Mesodermal cell (in vitro differentiated cells): ENCODE data around the gene RELN.
"Not testable (repeated sequence)": the region's sequence is repeated elsewhere in the genome, so short reads cannot be mapped to it uniquely, and the experiment has no call there.

ENCODE experiments used
- H3K27ac ChIP-seq: 2 replicates; pipeline ENCODE4 v1.7.0; 2013; ENCODE audit warnings: mild to moderate bottlenecking, low read depth, low read length, moderate library complexity; ENCODE audit not compliant: severe bottlenecking
- H3K36me3 ChIP-seq: 2 replicates; pipeline ENCODE4 v1.7.1; 2013; ENCODE audit warnings: mild to moderate bottlenecking, low read length, moderate library complexity; ENCODE audit not compliant: control insufficient read depth, insufficient read depth
- H3K4me1 ChIP-seq: one replicate; pipeline ENCODE4 v1.7.1; 2013; ENCODE audit warnings: mild to moderate bottlenecking, low read length; ENCODE audit not compliant: insufficient read depth, control insufficient read depth, poor library complexity, severe bottlenecking
- H3K4me3 ChIP-seq: 2 replicates; pipeline ENCODE4 v1.7.0; 2013; ENCODE audit warnings: low read length, control low read depth, mild to moderate bottlenecking; ENCODE audit not compliant: insufficient read depth, poor library complexity, severe bottlenecking; ENCODE audit errors: extremely low read depth
- H3K9me3 ChIP-seq: 2 replicates; pipeline ENCODE4 v1.7.1; 2013; ENCODE audit warnings: mild to moderate bottlenecking, low read length, moderate library complexity; ENCODE audit not compliant: control insufficient read depth
- WGBS, 2 experiments: methylation state at CpG; one replicate each; pipeline ENCODE4 v1.1.5; 2013; ENCODE audit warnings: missing lambda C conversion rate in 2 of 2; ENCODE audit not compliant: insufficient coverage in 2 of 2; 5-methylcytosine and 5-hydroxymethylcytosine counted together

The RELN gene

GRCh38 chr7:103793614-103794013, 195.8 kb downstream of the RELN start:
- 82 to 86% methylated on average over 5 of the region's 5 CpGs for WGBS, 2 experiments

GRCh38 chr7:103791894-103792293, 197.6 kb downstream of the RELN start:
- H3K27ac ChIP-seq, result no peak overlapping the region
- H3K9me3 ChIP-seq, result no peaks in the 10 kb centered on the region
- H3K4me1 ChIP-seq, result no peaks in the 10 kb centered on the region
- no peaks in the 10 kb centered on the region for H3K36me3 ChIP-seq
- H3K4me3 ChIP-seq, result no peak overlapping the region

More at GRCh38 chr7:103793614-103794013, 195.8 kb downstream of the RELN start:
- Histone ChIP-seq H3K4me3 (no peak overlapping the region), H3K27ac (no peak overlapping the region), H3K4me1 (no peaks in the 10 kb centered on the region), H3K9me3 (no peaks in the 10 kb centered on the region), H3K36me3 (no peaks in the 10 kb centered on the region)

- not testable (repeated sequence) for H3K36me3 ChIP-seq, H3K9me3 ChIP-seq, H3K4me3 ChIP-seq, H3K27ac ChIP-seq, H3K4me1 ChIP-seq
- WGBS, 2 experiments, result no CpG with 5 or more reads among the region's 1 CpG
Measured at GRCh38 chr7:103787041-103787440, 202.4 kb downstream of the RELN start.

DNA sequence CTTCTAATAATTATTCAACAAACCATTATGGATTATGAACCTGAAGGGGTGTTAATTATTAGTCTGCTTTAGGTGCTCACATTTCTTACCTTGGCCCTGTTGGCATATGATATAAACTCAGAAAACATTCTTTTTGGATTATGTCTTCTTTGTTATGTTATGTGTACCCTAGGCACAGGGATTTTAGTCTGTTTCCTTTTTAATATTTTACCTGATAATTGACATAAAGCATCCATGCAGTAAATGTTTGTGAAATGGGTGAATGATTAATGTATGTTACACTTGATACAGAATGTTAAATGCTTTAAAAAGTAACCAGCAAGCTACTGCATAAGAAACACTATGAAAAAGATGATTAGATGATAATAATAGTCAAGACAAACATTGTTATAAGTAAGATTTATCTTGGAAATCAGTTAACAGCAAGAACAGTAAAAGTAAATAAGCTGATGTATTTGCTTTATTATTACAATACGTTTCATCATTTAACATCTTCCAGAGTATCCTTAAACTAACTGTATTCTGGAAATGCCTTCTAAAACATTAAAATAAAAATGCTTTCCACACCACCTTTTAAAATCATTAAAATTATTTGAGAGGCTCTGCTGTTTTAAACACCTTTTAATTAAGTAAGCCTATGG, 204.7 kb downstream of the RELN start:
- Histone ChIP-seq H3K9me3 (no peaks in the 10 kb centered on the region), H3K4me3 (no peak overlapping the region), H3K36me3 (no peaks in the 10 kb centered on the region), H3K27ac (no peak overlapping the region), H3K4me1 (no peaks in the 10 kb centered on the region)
- no CpG with 5 or more reads among the region's 1 CpG for WGBS, 2 experiments

GRCh38 chr7:103781409-103781808, 208.0 kb downstream of the RELN start:
- Histone ChIP-seq H3K4me3 (no peak overlapping the region), H3K36me3 (no peaks in the 10 kb centered on the region), H3K27ac (no peak overlapping the region), H3K9me3 (no peaks in the 10 kb centered on the region), H3K4me1 (no peaks in the 10 kb centered on the region)
- 71% methylated on average over 1 of the region's 1 CpG; no CpG with 5 or more reads in 1 of the 2 experiments for WGBS, 2 experiments

GRCh38 chr7:103780561-103780960, 208.9 kb downstream of the RELN start:
- H3K9me3 ChIP-seq, H3K4me1 ChIP-seq, H3K4me3 ChIP-seq, H3K36me3 ChIP-seq, H3K27ac ChIP-seq: not testable (repeated sequence)
- whole genome bisulfite sequencing, 2 experiments, result 83 to 90% methylated on average over 1 of the region's 2 CpGs

- Histone ChIP-seq H3K4me1 (no peaks in the 10 kb centered on the region), H3K27ac (no peak overlapping the region), H3K4me3 (no peak overlapping the region), H3K9me3 (no peaks in the 10 kb centered on the region), H3K36me3 (no peaks in the 10 kb centered on the region)
- 78 to 82% methylated on average over 5 of the region's 6 CpGs for WGBS, 2 experiments
Measured at GRCh38 chr7:103777440-103777839, 212.0 kb downstream of the RELN start.

GRCh38 chr7:103773726-103774125, 215.7 kb downstream of the RELN start:
- WGBS, 2 experiments, result 88 to 90% methylated on average over 4 to 5 of the region's 7 CpGs
- Histone ChIP-seq H3K9me3 (no peaks in the 10 kb centered on the region), H3K4me1 (no peaks in the 10 kb centered on the region), H3K27ac (no peak overlapping the region), H3K4me3 (no peak overlapping the region), H3K36me3 (no peaks in the 10 kb centered on the region)

DNA sequence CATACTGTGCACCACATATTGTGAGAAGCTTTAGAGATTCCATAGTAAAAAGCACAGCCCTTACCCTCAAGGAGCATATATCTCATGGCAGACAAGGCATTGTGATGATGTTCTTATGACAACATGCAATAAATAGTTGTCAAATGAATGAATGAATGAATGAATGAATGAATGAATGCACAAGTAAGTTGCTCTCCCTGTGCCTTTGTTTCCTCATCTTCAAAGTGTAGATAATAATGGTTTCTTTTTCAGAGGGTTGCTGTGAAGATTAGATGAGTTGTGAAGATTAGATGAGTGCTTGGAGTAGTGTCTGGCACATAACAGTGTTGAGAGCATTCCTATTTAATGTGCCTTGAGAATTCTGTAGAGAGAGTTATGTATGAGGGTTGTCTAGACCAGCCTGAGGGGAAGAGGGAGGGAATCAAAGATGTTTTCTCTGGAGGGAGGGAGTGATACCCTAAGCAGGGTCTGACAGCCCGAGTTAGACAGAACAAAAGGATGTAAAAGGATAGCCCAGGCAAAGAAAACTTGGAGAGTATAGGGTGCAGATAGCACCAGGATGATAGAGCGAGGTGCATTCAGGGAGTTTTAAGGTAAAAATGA, 217.2 kb downstream of the RELN start:
- Histone ChIP-seq H3K4me3 (no peak overlapping the region), H3K36me3 (no peaks in the 10 kb centered on the region), H3K9me3 (no peaks in the 10 kb centered on the region), H3K4me1 (no peaks in the 10 kb centered on the region), H3K27ac (no peak overlapping the region)
- WGBS, 2 experiments, result 78 to 81% methylated on average over 2 of the region's 2 CpGs

DNA sequence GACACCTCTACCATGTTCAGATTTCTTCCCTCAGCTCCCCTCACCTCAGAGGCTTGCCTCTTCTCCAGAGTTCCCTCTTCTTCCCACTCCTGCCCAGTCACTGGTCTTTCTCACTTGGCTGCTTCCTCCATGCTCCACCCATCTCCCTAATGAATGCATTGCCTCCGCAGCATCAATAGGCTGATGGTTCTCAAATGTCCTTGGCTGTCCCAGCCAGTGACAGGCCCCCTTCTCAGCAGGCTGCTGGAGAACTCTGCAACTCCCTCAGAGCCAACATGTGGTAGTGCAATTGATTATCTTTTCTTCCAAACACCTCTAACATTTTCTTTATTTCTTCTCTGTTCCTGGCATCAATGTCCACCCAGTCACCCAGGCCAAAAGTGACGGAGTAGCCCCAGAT, 218.2 kb downstream of the RELN start:
- WGBS, 2 experiments, result 80 to 83% methylated on average over 1 of the region's 2 CpGs
- H3K36me3 ChIP-seq, result no peaks in the 10 kb centered on the region
- no peaks in the 10 kb centered on the region for H3K4me1 ChIP-seq
- no peak overlapping the region for H3K27ac ChIP-seq
- no peaks in the 10 kb centered on the region for H3K9me3 ChIP-seq
- H3K4me3 ChIP-seq, result no peak overlapping the region

DNA sequence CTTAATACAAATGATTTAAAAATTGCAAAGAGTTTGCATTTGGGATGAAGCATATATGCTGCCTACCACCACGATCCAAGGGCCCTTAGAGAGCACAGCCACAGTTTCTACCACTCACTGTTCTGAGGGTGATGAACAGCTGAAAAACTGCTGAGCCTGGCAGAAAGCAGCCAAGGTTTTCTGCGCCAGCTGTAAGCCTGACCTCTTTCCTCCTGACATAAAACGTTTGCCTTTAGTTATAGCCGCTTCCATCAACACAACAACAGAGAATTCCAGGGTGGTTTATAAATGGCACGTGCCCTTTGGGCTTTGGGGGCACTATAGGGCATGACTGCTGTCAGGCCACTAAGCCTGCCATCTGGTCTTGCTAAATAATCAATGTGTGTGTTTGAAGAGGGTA, 222.8 kb downstream of the RELN start:
- Histone ChIP-seq H3K9me3 (no peaks in the 10 kb centered on the region), H3K4me3 (no peak overlapping the region), H3K27ac (no peak overlapping the region), H3K4me1 (peaks cover 4% of the 10 kb centered on the region), H3K36me3 (no peaks in the 10 kb centered on the region)
- WGBS, 2 experiments, result 88% methylated on average over 4 of the region's 5 CpGs; no CpG with 5 or more reads in 1 of the 2 experiments
